Activated CD8-positive, alpha-beta T cell treated with anti-CD3 and anti-CD28 coated beads for 36 hours (primary cell): ENCODE measurements around the gene PROM1. TPM values are rescaled to one million over a fixed set of nuclear protein-coding genes. Genes with fewer than 3 reads are reported as not detected.

Experiments
- ATAC-seq: fragments of 200-7000 bp; cut with Tn5 transposase; one replicate; pipeline ENCODE4 v1.10.0; 2021; ENCODE audit warnings: mild to moderate bottlenecking, moderate library complexity
- CTCF ChIA-PET: fragments of 350-600 bp; sonication (Branson Sonifier 250); formaldehyde crosslinking; loops from one replicate; lab custom pipeline; 2021; ENCODE audit warnings: antibody characterized with exemption; lab: Charles Lee
- POLR2A ChIA-PET: fragments of 350-600 bp; sonication (Branson Sonifier 250); formaldehyde crosslinking; loops from one replicate; lab custom pipeline; 2021; ENCODE audit warnings: antibody characterized with exemption; lab: Charles Lee
- DNase-seq: peaks from one replicate; pipeline ENCODE4 v3.0.0-alpha.2; 2020
- H3K27ac Mint-ChIP-seq: one replicate; pipeline ENCODE4 v1.8.0; 2021; ENCODE audit warnings: mild to moderate bottlenecking, mixed read lengths
- H3K27me3 Mint-ChIP-seq: one replicate; pipeline ENCODE4 v1.8.0; 2021; ENCODE audit warnings: mixed read lengths
- H3K36me3 Mint-ChIP-seq: one replicate; pipeline ENCODE4 v1.8.0; 2021; ENCODE audit warnings: low read depth, mixed read lengths
- H3K4me1 Mint-ChIP-seq: one replicate; pipeline ENCODE4 v1.8.0; 2021; ENCODE audit warnings: low read depth, mixed read lengths
- H3K4me3 Mint-ChIP-seq: one replicate; pipeline ENCODE4 v1.8.0; 2021; ENCODE audit warnings: mild to moderate bottlenecking, moderate library complexity, mixed read lengths
- H3K9me3 Mint-ChIP-seq: one replicate; pipeline ENCODE4 v1.8.0; 2021; ENCODE audit warnings: mixed read lengths
- intact Hi-C: fragments of 100-400 bp; cut with micrococcal nuclease; formaldehyde crosslinking; loops from one replicate; pipeline ENCODE4 v1.10.0; 2022
- total RNA-seq, 2 experiments: library from RNA; stranded (reverse); gene quantifications; one replicate each; pipeline ENCODE4 v1.2.3, GENCODE V29; 2021
- TF ChIP-seq, protein P1 (sequence below): fragments of 200-600 bp; IDR thresholded peaks from one replicate; pipeline ENCODE4 v1.8.0; 2022; ENCODE audit warnings: antibody characterized with exemption, mild to moderate bottlenecking

PROM1 gene
- total RNA-seq, 2 experiments from 2014 or later = 0.22 TPM; not detected in 1

GRCh38 chr4:16018061-16018676, 65.7 kb downstream of the PROM1 start:
- no peak for ATAC-seq
- CTCF ChIA-PET = interaction anchor here (0.9 to 1.9 kb wide), 2 partner anchors 136 to 246 kb away, joined by 3 to 6 read pairs; no protein-coding TSS in a partner anchor
- Mint-ChIP-seq H3K27me3 (peaks cover 3% of the 10 kb centered on the region), H3K4me1 (no peaks in the 10 kb centered on the region), H3K9me3 (no peaks in the 10 kb centered on the region), H3K4me3 (no peak overlapping the region), H3K36me3 (no peaks in the 10 kb centered on the region), H3K27ac (no peak overlapping the region)
- intact Hi-C loops = no loop called here
- DNase-seq = no peak
- TF ChIP-seq, protein P1, sequence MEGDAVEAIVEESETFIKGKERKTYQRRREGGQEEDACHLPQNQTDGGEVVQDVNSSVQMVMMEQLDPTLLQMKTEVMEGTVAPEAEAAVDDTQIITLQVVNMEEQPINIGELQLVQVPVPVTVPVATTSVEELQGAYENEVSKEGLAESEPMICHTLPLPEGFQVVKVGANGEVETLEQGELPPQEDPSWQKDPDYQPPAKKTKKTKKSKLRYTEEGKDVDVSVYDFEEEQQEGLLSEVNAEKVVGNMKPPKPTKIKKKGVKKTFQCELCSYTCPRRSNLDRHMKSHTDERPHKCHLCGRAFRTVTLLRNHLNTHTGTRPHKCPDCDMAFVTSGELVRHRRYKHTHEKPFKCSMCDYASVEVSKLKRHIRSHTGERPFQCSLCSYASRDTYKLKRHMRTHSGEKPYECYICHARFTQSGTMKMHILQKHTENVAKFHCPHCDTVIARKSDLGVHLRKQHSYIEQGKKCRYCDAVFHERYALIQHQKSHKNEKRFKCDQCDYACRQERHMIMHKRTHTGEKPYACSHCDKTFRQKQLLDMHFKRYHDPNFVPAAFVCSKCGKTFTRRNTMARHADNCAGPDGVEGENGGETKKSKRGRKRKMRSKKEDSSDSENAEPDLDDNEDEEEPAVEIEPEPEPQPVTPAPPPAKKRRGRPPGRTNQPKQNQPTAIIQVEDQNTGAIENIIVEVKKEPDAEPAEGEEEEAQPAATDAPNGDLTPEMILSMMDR = no peak
- POLR2A ChIA-PET = no interaction called here

DNA sequence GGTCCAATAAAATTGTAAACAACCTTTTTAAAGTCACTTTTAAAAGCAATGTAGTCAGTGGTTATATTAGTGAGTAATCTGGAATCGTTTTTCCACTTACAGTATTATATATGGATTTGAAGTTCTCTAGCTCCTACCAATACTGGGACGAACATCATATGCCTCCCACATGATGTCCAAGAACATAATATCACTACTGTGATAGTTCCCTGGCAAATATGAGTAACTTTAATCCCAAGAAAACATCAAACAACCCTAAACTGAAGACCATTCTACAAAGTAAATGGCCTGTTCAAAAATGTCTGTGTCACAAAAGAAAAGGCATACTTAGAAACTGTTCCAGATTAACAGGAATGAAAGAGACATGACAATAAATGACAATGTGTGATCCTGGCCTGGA, 67.3 kb downstream of the PROM1 start:
- Mint-ChIP-seq H3K27ac (no peak overlapping the region), H3K4me1 (no peaks in the 10 kb centered on the region), H3K27me3 (peaks cover 3% of the 10 kb centered on the region), H3K36me3 (no peaks in the 10 kb centered on the region), H3K9me3 (no peaks in the 10 kb centered on the region), H3K4me3 (no peak overlapping the region)
- ATAC-seq = no peak
- intact Hi-C loops = no loop called here
- TF ChIP-seq, protein P1 = no peak
- DNase-seq = no peak
- POLR2A ChIA-PET = interaction anchor here (0.6 kb wide), 1 partner anchor 427 kb away, joined by 3 read pairs; no protein-coding TSS in a partner anchor
- CTCF ChIA-PET = interaction anchor here (0.9 to 1.8 kb wide), 5 partner anchors 9 to 248 kb away, joined by 3 to 8 read pairs (median 4); no protein-coding TSS in a partner anchor

GRCh38 chr4:16011173-16011572, 72.7 kb downstream of the PROM1 start:
- CTCF ChIA-PET = no interaction called here
- DNase-seq = no peak
- Mint-ChIP-seq H3K9me3 (no peaks in the 10 kb centered on the region), H3K4me1 (no peaks in the 10 kb centered on the region), H3K27me3 (peaks cover 2% of the 10 kb centered on the region), H3K4me3 (no peak overlapping the region), H3K27ac (no peak overlapping the region), H3K36me3 (no peaks in the 10 kb centered on the region)
- no peak for ATAC-seq
- POLR2A ChIA-PET = interaction anchor here (1.0 kb wide), 1 partner anchor 10 kb away, joined by 3 read pairs; no protein-coding TSS in a partner anchor
- intact Hi-C loops = no loop called here
- TF ChIP-seq, protein P1 = no peak

DNA sequence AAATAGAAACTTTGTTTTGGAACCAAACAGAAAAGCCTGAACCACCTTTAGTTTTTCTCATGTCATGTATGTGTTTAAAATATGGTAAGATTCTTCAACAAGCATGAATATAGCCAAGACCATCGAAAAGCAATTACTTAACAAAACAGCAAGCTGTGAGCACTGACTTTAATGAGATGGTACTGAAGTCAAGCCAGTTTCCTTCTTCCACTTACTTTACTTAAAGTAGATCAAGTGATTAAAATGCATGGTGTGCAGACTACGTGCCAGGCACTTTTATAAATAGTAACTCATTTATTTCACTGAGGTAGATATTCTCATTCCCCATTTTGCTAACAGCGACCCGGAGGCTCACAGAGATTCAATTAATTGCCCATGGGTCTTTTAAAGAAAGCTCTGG, 74.7 kb downstream of the PROM1 start:
- no peak overlapping the region for H3K27ac Mint-ChIP-seq
- no peaks in the 10 kb centered on the region for H3K36me3 Mint-ChIP-seq
- ATAC-seq = no peak
- no peak for DNase-seq
- intact Hi-C loops = no loop called here
- no peaks in the 10 kb centered on the region for H3K9me3 Mint-ChIP-seq
- H3K4me1 Mint-ChIP-seq = no peaks in the 10 kb centered on the region
- ChIA-PET POLR2A (no interaction called here), CTCF (no interaction called here)
- H3K4me3 Mint-ChIP-seq = no peak overlapping the region
- H3K27me3 Mint-ChIP-seq = peaks cover 2% of the 10 kb centered on the region
- TF ChIP-seq, protein P1 = no peak

- H3K4me1 Mint-ChIP-seq = no peaks in the 10 kb centered on the region
- H3K27me3 Mint-ChIP-seq = peaks cover 2% of the 10 kb centered on the region
- no peak overlapping the region for H3K4me3 Mint-ChIP-seq
- ChIA-PET CTCF (interaction anchor here (1.0 to 1.4 kb wide), 3 partner anchors 52 to 202 kb away, joined by 4 to 5 read pairs (median 4); no protein-coding TSS in a partner anchor), POLR2A (no interaction called here)
- no peak for DNase-seq
- TF ChIP-seq, protein P1 = no peak
- ATAC-seq = no peak
- H3K9me3 Mint-ChIP-seq = no peaks in the 10 kb centered on the region
- H3K36me3 Mint-ChIP-seq = no peaks in the 10 kb centered on the region
- intact Hi-C loops = no loop called here
- no peak overlapping the region for H3K27ac Mint-ChIP-seq
Measured at GRCh38 chr4:16007471-16008095, 76.2 kb downstream of the PROM1 start.
